K562 (cell line): ENCODE measurements around the gene RNF123. TPM values are rescaled to one million over a fixed set of nuclear protein-coding genes. Genes with fewer than 3 reads are reported as not detected.
A peak's percentile ranks its signal among the peaks of the same experiment; 100 is the strongest.

Experiments used
- ATAC-seq: fragments of 200-7000 bp; cut with Tn5 transposase; 3 replicates; pipeline ENCODE4 v1.9.1; 2020; ENCODE audit warnings: moderate library complexity
- BruUV-seq: library from RNA; stranded (reverse); fragments of 400-500 nt; replicated peaks from 2 replicates; lab custom pipeline; 2021; lab: Mats Ljungman, UMichigan
- CTCF ChIA-PET: fragments of 300-600 bp; formaldehyde crosslinking; extraction: SDS; loops from one replicate; lab custom pipeline; 2021; ENCODE audit warnings: low intra/inter-chr PET ratio; lab: Yijun Ruan, JAX
- POLR2A ChIA-PET: fragments of 300-600, 350-650 bp; sonication (Branson Sonifier 250); formaldehyde crosslinking; extraction: SDS; loops from one replicate; lab custom pipeline; 2021; ENCODE audit warnings: antibody characterized with exemption, inconsistent platforms; lab: Yijun Ruan, JAX
- DNase-seq, 4 experiments: peaks; one replicate each; pipeline versions ENCODE4 v3.0.0 to v3.0.0-alpha.2; 2011 to 2018; ENCODE audit warnings: low spot score in 3 of 4, mixed read lengths in 3 of 4; ENCODE audit errors: extremely low read depth in 1 of 4
- FAIRE-seq: peaks from 2 replicates; lab custom pipeline; 2011; peaks lifted over from hg19 to GRCh38; lab: Jason Lieb, UNC
- H2AFZ ChIP-seq: 2 replicates; pipeline ENCODE4 v1.6.0; 2011; ENCODE audit warnings: low read depth, low read length, control low read depth, inconsistent platforms
- H3K27ac ChIP-seq: fragments of 200-600 bp; 3 replicates; pipeline ENCODE4 v1.8.0; 2011; ENCODE audit warnings: low read depth, mild to moderate bottlenecking, control low read depth, inconsistent platforms, low read length, moderate library complexity, mixed read lengths; ENCODE audit errors: extremely low read depth
- H3K27me3 ChIP-seq, 2 experiments: fragments of 300-600 bp in 1 of 2; 2 replicates in 1 of 2; 3 replicates in 1 of 2; pipeline versions ENCODE4 v1.6.0 to v1.8.0; 2011; ENCODE audit warnings: inconsistent platforms in 2 of 2, low read length in 2 of 2, mild to moderate bottlenecking in 1 of 2, mixed read lengths in 1 of 2, moderate library complexity in 1 of 2; ENCODE audit not compliant: control insufficient read depth in 2 of 2, insufficient read depth in 2 of 2
- H3K36me3 ChIP-seq: fragments of 300-600 bp; 3 replicates; pipeline ENCODE4 v1.8.0; 2011; ENCODE audit warnings: mild to moderate bottlenecking, low read length, inconsistent platforms; ENCODE audit not compliant: control insufficient read depth, insufficient read depth
- H3K4me1 ChIP-seq, 2 experiments: fragments of 200-600 bp in 1 of 2; replicated peaks in 1 of 2; 2 replicates in 1 of 2; 3 replicates in 1 of 2; pipeline versions ENCODE4 v1.5.1 to v1.8.0; 2011; ENCODE audit warnings: inconsistent platforms in 2 of 2, low read length in 2 of 2, mild to moderate bottlenecking in 1 of 2, mixed read lengths in 1 of 2, moderate library complexity in 1 of 2; ENCODE audit not compliant: control insufficient read depth in 2 of 2, insufficient read depth in 2 of 2
- H3K4me2 ChIP-seq: 2 replicates; pipeline ENCODE4 v1.6.1; 2011; ENCODE audit warnings: low read length, control low read depth, inconsistent platforms, mixed read lengths; ENCODE audit not compliant: insufficient read depth
- H3K4me3 ChIP-seq: fragments of 200-600 bp; sonication (generic), shearing (Covaris generic); 2 replicates; pipeline ENCODE4 v1.5.1; 2016; ENCODE audit warnings: control low read depth, inconsistent platforms
- H3K79me2 ChIP-seq: fragments of 200-600 bp; 3 replicates; pipeline ENCODE4 v1.8.0; 2011; ENCODE audit warnings: low read length, inconsistent platforms; ENCODE audit not compliant: control insufficient read depth, insufficient read depth
- H3K9ac ChIP-seq, 2 experiments: 2 replicates each; pipeline versions ENCODE4 v1.6.0 to v1.6.1; 2011; ENCODE audit warnings: low read depth in 2 of 2, low read length in 2 of 2, control low read depth in 1 of 2, inconsistent platforms in 1 of 2, mild to moderate bottlenecking in 1 of 2, mixed read lengths in 1 of 2; ENCODE audit not compliant: insufficient read depth in 1 of 2
- H3K9me1 ChIP-seq: one replicate; pipeline ENCODE4 v1.6.0; 2011; ENCODE audit warnings: inconsistent platforms, mild to moderate bottlenecking, low read length, moderate library complexity; ENCODE audit not compliant: control insufficient read depth, insufficient read depth
- H3K9me3 ChIP-seq: replicated peaks from 2 replicates; pipeline ENCODE4 v1.5.1; 2011; ENCODE audit warnings: low read depth, low read length, inconsistent platforms; ENCODE audit not compliant: control insufficient read depth, insufficient read depth
- H4K20me1 ChIP-seq: replicated peaks from 2 replicates; pipeline ENCODE4 v1.6.1; 2011; ENCODE audit warnings: low read length, inconsistent platforms, mixed read lengths; ENCODE audit not compliant: control insufficient read depth, insufficient read depth
- C11orf30 ChIP-seq: fragments of 450-650 bp; IDR thresholded peaks from 2 replicates; pipeline ENCODE4 v1.6.1; 2016; ENCODE audit warnings: low read depth, mild to moderate bottlenecking
- CSDE1 ChIP-seq, 2 experiments: fragments of 450-650 bp; IDR thresholded peaks; 2 replicates each; pipeline ENCODE4 v1.6.1; 2016; ENCODE audit warnings: mild to moderate bottlenecking in 1 of 2
- IRF2 ChIP-seq: sonication (generic); formaldehyde crosslinking; IDR thresholded peaks from 2 replicates; pipeline ENCODE4 v1.8.1; 2022; ENCODE audit warnings: mild to moderate bottlenecking, missing genetic modification reagents
- PML ChIP-seq: IDR thresholded peaks from 2 replicates; pipeline ENCODE4 v1.6.1; 2012; ENCODE audit warnings: low read length, inconsistent platforms
- SMARCA4 ChIP-seq: fragments of 450-650 bp; IDR thresholded peaks from 2 replicates; pipeline ENCODE4 v1.6.1; 2016
- ZNF740 ChIP-seq, 3 experiments: fragments of 200-800 bp in 1 of 3; sonication (Bioruptor generic) in 1 of 3; sonication (generic) in 1 of 3; formaldehyde crosslinking in 1 of 3; IDR thresholded peaks; 2 replicates each; pipeline versions ENCODE4 v1.6.1 to v1.8.0; 2016 to 2022; ENCODE audit warnings: mild to moderate bottlenecking in 2 of 3, missing compliant biosample characterization in 2 of 3, missing genetic modification characterization in 2 of 3, missing genetic modification reagents in 1 of 3
- WGBS: fragments of 100-300 bp; shearing (Covaris generic); methylation state at CpG from one replicate; pipeline ENCODE4 v1.1.6; 2016; ENCODE audit warnings: low coverage, mixed read lengths; ENCODE audit not compliant: insufficient coverage; ENCODE audit errors: missing lambda C conversion rate; 5-methylcytosine and 5-hydroxymethylcytosine counted together
- in situ Hi-C: fragments of 300-500 bp; cut with MboI; formaldehyde crosslinking; loops from 4 replicates; pipeline ENCODE4 v1.15.0; 2018; ENCODE audit warnings: inconsistent platforms, mixed read lengths
- intact Hi-C: fragments of 100-400 bp; cut with micrococcal nuclease; formaldehyde crosslinking; loops from 2 replicates; pipeline ENCODE4 v1.14.2; 2022
- polyA plus RNA-seq, 8 experiments: library from polyadenylated mRNA; depleted of rRNA in 4 of 8; stranded (reverse) in 5 of 8; unstranded in 3 of 8; fragments of >200 nt; fragmentation: Nextera tagmentation in 2 of 8; fragmentation: Illumina TruSeq in 1 of 8; extraction: Ambion mirVana in 2 of 8; extraction: Trizol in 1 of 8; gene quantifications; 2 replicates each; pipeline versions ENCODE4 v1.2.1 to v1.2.3, GENCODE V29; 2011 to 2014; ENCODE audit warnings: inconsistent platforms in 1 of 8, missing spikeins in 1 of 8
- total RNA-seq, 7 experiments: library from RNA; depleted of rRNA in 6 of 7; stranded (reverse); fragments of >200 nt in 6 of 7; fragmentation: Illumina TruSeq in 2 of 7; extraction: Trizol in 2 of 7; gene quantifications; 2 replicates each; pipeline versions ENCODE4 v1.2.1 to v1.2.3, GENCODE V29; 2011 to 2021; ENCODE audit warnings: low replicate concordance in 1 of 7
- TF ChIP-seq, protein P1 (sequence below): fragments of 450-650 bp; conservative IDR thresholded peaks from 2 replicates; pipeline ENCODE4 v1.6.1; 2016; ENCODE audit warnings: missing genetic modification characterization, low read depth, mild to moderate bottlenecking, control low read depth, missing compliant biosample characterization
- TF ChIP-seq, protein P2 (sequence below): sonication (generic); formaldehyde crosslinking; IDR thresholded peaks from 2 replicates; pipeline ENCODE4 v1.8.0; 2023; ENCODE audit warnings: mild to moderate bottlenecking, missing genetic modification reagents

The RNF123 gene
- total and polyA plus RNA-seq, 9 of the 15 experiments (the other 6 are each of a cell fraction or from before 2014, with no cell fraction given), result 8.7 to 53.1 (median 17.5) TPM

- TF ChIP-seq IRF2 (CRISPR knock-in tag), result no peak
- TF ChIP-seq C11orf30, result peak; percentile 97
- TF ChIP-seq, protein P1, sequence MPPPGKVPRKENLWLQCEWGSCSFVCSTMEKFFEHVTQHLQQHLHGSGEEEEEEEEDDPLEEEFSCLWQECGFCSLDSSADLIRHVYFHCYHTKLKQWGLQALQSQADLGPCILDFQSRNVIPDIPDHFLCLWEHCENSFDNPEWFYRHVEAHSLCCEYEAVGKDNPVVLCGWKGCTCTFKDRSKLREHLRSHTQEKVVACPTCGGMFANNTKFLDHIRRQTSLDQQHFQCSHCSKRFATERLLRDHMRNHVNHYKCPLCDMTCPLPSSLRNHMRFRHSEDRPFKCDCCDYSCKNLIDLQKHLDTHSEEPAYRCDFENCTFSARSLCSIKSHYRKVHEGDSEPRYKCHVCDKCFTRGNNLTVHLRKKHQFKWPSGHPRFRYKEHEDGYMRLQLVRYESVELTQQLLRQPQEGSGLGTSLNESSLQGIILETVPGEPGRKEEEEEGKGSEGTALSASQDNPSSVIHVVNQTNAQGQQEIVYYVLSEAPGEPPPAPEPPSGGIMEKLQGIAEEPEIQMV (tag), result peak; percentile 93
- TF ChIP-seq, protein P2, sequence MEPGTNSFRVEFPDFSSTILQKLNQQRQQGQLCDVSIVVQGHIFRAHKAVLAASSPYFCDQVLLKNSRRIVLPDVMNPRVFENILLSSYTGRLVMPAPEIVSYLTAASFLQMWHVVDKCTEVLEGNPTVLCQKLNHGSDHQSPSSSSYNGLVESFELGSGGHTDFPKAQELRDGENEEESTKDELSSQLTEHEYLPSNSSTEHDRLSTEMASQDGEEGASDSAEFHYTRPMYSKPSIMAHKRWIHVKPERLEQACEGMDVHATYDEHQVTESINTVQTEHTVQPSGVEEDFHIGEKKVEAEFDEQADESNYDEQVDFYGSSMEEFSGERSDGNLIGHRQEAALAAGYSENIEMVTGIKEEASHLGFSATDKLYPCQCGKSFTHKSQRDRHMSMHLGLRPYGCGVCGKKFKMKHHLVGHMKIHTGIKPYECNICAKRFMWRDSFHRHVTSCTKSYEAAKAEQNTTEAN (CRISPR knock-in tag), result peak; percentile 87
- peak; percentile 38; the same call in 1 of the 2 replicates for TF ChIP-seq SMARCA4
Measured at GRCh38 chr3:49723628-49724551, 34.5 kb downstream of the RNF123 start, which contains the start of gene GMPPB (continued).

GRCh38 chr3:49724586-49724985, 35.2 kb downstream of the RNF123 start:
- Histone ChIP-seq H3K9me1 (no peaks in the 10 kb centered on the region), H3K9ac (peak overlapping the region; percentile 95 to 96), H4K20me1 (0 out of 2 replicates have a peak, but pooled peaks cover 3% of the 10 kb centered on the region), H3K79me2 (peaks cover 12% of the 10 kb centered on the region), H3K4me1 (peaks cover 2 to 33% of the 10 kb centered on the region in 2 experiments; a peak in 4 of 5 replicates), H3K9me3 (no peaks in the 10 kb centered on the region), H3K27ac (peak overlapping the region; percentile 91), H2AFZ (peak overlapping the region; percentile 86; the same call in 1 of the 2 replicates), H3K36me3 (peaks cover 62% of the 10 kb centered on the region; the same call in 2 of the 3 replicates), H3K4me2 (peak overlapping the region; percentile 81), H3K4me3 (peak overlapping the region; percentile 99), H3K27me3 (no peaks in the 10 kb centered on the region)
- peak in 1 of 4 experiments; percentile 32 for DNase-seq
- 11% methylated on average over 5 of the region's 6 CpGs for WGBS
- ATAC-seq, result peak; percentile 20
- ChIA-PET CTCF (no interaction called here), POLR2A (interaction anchor here (0.6 to 1.4 kb wide), 7 partner anchors 7 to 78 kb away, joined by 3 to 6 read pairs (median 3); no protein-coding TSS in a partner anchor)
- no TSS peak for BruUV-seq
- in situ Hi-C loops, result no loop called here
- intact Hi-C loops, result loop anchor here (5.0 kb wide), 1 partner anchor 113 kb away; no protein-coding TSS in a partner anchor
- FAIRE-seq, result no peak
- TF ChIP-seq ZNF740 (CRISPR knock-in tag; IDR thresholded peaks at IDR 0.05), result no peak
- TF ChIP-seq ZNF740 (tag; IDR thresholded peaks at IDR 0.05), result no peak
- TF ChIP-seq PML, result no peak
- no peak for TF ChIP-seq CSDE1 (IDR thresholded peaks at IDR 0.05)
